GM18951 (cell line): Measurements from ENCODE around the gene EPHB1.

Source experiments
- POLR2A ChIP-seq: IDR thresholded peaks from 4 replicates; pipeline ENCODE4 v1.6.1; 2011; ENCODE audit warnings: mild to moderate bottlenecking; ENCODE audit not compliant: insufficient read length, insufficient read depth; ENCODE audit errors: extremely low read depth
- in situ Hi-C: fragments of 300-500 bp; cut with MboI; formaldehyde crosslinking; loops from one replicate; pipeline ENCODE4 v1.12.0; 2022; ENCODE audit warnings: low sequenced_read_pairs, mixed read lengths, inconsistent platforms; ENCODE audit not compliant: unreplicated experiment

EPHB1 gene

DNA sequence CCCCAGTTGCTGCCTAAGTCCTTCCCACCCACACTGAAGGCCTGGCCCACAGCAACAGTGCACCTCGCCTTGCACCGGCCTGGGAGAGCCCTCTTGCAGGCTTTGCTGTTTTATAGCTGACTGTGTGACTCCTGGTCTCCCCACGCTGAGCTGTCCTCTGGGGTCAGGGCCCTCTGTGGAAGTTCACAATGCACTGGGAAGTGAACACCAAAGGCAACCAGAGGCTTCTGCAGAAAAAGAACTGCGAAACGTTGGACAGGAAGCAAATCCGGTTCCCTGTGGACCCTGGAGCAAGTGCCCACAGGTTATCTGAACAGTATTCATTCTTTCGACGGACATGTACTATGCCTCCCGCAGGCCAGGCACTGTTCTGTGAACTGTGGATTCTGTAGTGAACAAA is 737 bp upstream of the EPHB1 start:
- no peak for TF ChIP-seq POLR2A
- in situ Hi-C loops = loop anchor here (25.0 kb wide), 2 partner anchors 718 to 1243 kb away; no protein-coding TSS in a partner anchor

DNA sequence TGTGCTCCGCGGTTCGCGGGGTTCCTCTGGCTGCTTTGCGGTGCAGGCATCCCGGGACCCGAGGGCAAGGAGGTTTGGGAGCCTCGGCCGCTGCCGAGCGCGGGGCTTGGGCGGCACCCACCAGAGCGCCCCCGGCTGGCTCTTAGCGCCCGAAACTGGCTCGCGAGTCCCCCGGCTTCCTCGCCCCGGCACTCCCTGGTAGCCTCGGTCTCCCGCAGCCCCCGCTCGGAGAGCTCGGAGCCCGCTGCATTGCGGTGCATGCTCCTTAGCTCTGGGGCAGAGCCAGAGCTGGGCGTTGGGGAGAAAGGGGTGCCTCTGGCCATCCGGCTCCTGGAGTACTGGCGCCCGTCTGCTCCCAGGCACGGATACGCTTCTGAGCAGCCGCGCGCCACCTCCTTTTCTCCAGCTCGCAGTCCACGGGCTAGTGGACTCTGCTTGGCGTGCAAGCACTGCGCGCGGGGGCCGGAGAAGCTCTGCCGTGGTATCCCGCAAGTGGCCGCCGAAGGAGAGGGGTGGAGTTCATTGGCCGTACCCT is 753 bp downstream of the EPHB1 start:
- in situ Hi-C loops = loop anchor here (25.0 kb wide), 2 partner anchors 716 to 1241 kb away; no protein-coding TSS in a partner anchor
- no peak for TF ChIP-seq POLR2A

DNA sequence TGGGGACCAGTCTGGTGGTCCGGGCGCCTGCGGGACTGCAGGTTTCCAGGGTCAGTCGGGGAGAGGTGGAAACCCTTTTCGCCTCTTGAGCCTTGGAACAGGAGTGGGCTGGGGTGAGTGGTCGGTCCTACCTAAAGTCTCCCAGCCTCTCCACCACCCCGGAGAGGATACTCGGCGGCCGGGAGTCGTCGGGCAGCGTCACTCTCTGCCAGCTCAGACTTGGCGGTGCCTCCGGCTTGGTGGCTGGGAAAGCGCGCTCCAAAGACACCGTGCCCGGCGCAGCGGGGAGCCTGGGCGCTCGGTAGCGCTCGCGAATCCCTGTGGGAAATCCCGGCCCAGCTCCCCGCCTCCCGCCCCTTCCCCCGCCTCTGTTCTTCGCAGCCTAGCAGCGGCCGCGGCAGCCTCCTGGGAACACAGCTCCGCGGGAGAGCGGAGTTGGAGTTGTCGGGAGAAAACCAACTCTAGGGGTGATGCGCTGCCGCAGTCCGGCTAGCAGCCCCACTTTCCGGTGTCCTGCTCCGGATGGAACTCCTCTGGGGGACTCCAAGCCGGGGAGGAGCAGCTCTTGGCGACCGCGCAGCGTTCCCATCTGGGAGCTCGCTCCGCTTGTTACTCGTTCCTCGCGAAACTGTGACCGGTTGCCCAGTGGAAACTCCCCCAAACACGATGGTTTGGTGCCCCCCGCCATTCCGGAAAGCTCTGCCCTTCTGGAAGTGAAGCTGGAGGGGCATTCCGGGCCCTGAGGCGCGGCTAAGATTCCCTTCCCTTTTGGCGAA is 1.4 kb downstream of the EPHB1 start:
- TF ChIP-seq POLR2A = no peak
- in situ Hi-C loops = loop anchor here (25.0 kb wide), 2 partner anchors 716 to 1241 kb away; no protein-coding TSS in a partner anchor

DNA sequence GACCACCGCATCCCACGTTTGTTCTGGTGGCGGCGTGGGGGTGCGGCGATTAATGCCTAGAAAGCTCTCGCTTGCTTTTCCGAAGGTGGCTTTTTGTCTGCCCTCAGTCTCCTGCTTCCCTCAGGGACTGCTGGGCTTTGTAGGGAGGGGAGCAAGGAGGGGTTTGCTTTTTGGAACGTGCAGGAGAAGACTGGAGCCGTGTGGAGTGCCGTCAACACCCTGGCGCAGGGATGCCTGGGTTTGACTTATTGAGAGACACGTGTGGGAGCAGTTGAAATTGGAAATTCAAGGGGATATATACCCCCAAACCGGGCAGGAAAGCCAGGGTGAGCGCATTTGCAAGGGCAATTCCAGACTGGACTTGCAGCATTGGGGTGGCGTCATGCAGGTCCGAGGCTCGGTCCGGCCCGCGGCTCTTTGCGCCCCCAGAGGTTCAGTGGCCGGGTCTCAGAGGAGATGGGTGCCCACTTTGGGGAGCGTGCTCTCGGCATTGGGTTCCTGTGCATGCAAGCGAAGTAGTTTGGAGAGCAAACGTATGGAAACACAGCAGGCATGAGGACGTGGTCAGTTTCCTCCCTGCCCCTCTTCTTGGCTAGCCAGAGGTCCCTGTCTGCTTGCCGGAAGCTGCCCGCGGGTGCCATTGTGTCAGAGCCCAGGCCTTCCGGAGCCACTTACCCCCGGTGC is 2.1 kb downstream of the EPHB1 start:
- in situ Hi-C loops = loop anchor here (25.0 kb wide), 2 partner anchors 715 to 1240 kb away; no protein-coding TSS in a partner anchor
- no peak for TF ChIP-seq POLR2A

DNA sequence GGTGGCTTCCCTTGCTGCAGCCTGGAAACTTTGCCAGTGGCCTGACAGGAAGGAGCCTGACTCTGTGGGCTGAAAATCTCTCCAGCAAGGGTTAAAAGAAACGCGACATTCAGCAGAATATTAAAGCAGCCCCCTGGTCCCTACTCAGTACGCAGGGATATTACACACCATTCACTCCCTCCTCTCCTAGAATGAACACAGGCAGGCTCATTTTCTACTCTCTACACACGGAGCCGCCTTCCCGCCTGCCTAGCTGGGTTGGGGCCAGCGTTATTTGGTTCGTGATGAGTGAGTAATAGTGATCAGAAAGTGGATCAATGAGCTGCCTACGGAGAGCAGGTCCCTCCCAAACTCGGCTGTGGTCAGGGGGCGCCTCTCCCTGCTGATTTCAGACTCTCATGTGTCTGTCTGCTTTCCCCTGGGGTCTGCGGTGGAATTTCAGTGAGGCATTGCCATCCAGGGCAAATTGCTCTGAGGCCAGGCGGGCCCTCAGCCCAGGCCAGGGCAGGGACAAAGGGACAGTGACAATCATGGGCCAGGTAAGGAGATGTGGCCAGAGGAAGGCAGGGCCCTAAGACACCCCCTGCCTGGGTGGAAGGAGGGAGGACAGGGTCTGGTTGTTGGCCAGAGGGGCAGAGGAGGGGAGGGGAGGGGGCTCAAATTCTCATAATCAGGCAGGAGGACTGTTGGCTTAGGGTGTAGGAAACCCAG is 2.8 kb downstream of the EPHB1 start:
- in situ Hi-C loops = loop anchor here (25.0 kb wide), 2 partner anchors 714 to 1239 kb away; no protein-coding TSS in a partner anchor
- no peak for TF ChIP-seq POLR2A

DNA sequence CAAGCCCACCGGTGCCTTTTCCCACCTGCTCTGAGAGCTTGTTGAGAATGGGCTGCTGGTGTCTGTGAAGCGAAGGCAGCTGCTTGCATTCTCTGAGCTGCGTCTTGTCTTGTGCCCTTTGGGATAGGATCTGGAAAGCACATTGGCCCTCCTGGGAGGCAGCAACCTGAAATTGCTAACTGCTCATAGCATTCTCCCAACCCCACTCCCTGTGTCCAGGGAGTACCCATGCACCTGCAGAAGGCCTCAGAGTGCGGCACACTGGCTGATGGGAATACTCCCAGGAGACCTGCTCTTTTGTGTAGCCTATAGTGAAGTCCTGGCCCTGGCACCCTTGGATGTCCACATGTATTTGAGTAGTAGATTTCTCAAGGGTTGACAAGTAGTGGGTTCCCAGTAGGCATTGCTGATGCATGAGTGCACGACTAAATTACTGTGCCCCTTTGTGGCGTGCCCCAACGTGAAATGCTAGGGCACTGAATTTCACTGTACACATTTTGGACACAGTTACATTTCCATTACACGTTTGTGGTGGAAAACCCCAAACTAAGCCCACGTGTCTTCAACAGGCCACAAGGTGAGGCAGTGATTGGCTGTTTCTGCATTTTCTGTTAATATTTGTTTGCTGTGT is 3.7 kb downstream of the EPHB1 start:
- in situ Hi-C loops = loop anchor here (25.0 kb wide), 2 partner anchors 714 to 1239 kb away; no protein-coding TSS in a partner anchor
- TF ChIP-seq POLR2A = no peak

DNA sequence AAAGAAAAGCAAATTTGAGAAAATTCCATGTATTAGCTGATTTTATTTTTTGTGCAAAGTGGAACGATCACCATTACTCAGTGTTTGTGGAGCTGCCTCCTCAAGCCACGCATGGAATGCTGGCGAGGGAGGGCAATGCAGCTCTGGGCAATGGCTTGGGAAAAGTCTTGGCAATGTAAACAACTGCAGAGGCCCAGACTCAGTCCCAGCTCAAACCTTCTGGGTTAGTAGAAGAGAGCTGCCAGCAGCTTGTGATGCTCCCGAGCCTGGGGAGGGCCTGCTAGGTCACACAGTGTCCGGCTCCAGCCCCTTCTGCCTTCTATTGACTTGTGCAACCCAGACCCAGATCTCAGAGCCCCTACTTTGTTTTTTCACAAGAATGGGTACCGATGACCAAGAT is 4.3 kb downstream of the EPHB1 start:
- no peak for TF ChIP-seq POLR2A
- in situ Hi-C loops = loop anchor here (25.0 kb wide), 2 partner anchors 713 to 1238 kb away; no protein-coding TSS in a partner anchor

DNA sequence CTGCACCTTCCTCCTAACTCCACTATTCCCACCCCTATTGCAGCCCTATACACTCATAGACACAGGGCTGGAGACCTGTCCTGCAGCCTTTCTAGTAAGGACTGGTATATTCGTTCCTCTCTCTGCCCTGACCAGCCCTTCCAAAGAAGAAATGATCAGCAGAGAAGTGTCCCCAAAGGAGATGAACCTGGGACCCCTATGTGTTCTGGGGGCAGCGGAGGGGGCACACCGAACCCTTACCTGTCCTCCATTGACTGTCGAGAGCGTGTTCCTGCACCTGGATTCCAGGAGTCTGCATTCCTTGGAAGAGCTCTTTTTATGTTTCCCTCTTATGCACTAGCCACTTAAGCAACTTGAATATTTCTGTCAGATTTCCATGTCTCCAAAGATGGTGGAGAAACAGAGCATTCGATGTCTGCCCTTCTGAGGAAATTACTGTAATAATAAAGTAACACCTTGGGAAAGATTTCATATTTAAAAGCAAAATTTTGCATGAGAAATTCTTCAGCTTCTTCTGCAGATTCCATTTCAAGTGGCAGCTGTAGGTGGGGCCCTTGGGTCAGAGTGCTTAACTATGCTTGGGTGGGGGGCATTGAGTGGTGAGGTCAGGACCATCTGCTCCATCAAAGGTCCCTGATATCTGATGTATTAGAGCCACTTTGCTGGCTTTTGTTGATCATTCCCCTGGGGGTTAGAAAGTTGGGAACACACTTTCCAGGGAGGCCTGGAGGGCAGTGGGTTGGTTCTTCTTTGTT is 6.3 kb downstream of the EPHB1 start:
- TF ChIP-seq POLR2A = no peak
- in situ Hi-C loops = no loop called here

DNA sequence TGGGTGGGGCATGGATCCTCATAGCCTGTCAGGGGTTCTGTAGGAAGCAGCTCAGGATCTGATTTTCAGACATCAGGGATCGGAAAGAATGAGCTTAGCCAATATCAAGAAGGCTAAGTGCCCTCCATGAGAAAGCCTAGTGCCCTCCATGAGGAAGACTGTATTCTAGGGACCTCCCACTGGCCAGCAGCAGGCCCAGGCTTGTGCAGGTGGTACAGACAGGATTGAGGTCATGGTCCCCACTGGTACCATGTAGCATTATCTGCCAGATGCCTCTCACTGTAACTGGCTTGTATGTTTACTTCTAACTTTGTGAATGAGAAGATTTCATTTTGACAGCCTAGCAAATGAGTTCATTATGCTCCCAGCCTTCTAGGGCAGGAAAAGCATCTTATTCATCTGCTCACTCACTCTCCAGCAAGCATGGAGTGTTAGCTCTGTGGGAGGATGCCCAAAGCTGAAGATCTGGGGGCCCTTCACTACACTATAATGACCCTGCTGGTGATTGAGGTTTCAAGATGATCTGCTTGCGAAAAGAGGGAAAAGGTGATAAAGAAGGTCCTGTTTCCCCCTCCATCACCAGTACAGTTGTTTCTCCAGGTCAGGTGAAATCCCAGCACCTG is 7.5 kb downstream of the EPHB1 start:
- TF ChIP-seq POLR2A = no peak
- in situ Hi-C loops = no loop called here

DNA sequence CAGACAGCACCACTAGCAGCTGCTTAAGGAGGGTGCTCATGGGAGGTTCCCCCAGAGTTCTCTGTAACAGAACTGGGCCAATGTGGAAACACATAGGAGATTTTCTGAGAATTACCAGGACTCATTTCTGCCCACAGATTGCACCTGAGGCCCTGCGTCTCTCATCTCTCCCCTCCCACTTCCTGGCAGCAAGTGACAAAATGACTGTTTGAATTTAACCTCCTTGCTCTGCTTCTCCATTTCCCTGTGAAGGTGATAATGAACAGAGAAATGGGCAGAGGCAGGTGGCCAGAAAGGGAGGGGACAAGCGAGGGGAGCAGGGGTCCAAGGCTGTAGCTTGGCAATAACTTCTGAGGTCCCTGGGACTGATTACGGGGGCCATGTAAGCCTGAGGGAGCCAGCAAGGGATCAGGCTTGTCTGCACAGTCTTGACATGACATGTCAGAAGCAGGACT is 8.0 kb downstream of the EPHB1 start:
- in situ Hi-C loops = no loop called here
- no peak for TF ChIP-seq POLR2A

DNA sequence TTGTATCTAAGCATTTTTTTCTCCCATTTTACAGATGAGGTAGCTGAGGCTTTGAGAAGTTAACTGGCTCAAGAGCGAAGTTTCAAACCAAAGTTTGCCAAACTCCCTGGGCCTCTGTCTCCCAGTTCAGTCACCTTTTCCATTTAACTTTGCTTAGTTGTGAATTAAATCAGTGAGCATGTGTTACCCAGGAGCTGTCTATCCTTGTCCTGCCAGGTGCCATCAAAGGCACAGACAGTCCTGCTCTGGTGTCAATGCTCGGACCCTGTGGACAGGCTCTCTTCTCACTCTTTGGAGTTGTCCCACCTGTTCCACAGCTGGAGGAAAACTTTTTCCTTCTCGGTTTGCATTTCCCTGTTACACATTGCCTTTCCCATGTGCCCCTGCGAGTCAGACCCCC is 8.6 kb downstream of the EPHB1 start:
- in situ Hi-C loops = no loop called here

More for the DNA sequence above, 8.6 kb downstream of the EPHB1 start:
- TF ChIP-seq POLR2A = no peak
